Activated gamma-delta T cell (primary cell): Measurements from ENCODE around the gene TDRD12.

Source experiments
- DNase-seq: peaks from one replicate; lab custom pipeline; 2025; lab: John Stamatoyannopoulos, UW
- total RNA-seq, 2 donors: gene quantifications; one replicate each; lab custom pipeline; 2026; lab: John Stamatoyannopoulos, UW

The TDRD12 gene
- total RNA-seq, result 0.74 to 2.2 reads per million in 2 donors

DNA sequence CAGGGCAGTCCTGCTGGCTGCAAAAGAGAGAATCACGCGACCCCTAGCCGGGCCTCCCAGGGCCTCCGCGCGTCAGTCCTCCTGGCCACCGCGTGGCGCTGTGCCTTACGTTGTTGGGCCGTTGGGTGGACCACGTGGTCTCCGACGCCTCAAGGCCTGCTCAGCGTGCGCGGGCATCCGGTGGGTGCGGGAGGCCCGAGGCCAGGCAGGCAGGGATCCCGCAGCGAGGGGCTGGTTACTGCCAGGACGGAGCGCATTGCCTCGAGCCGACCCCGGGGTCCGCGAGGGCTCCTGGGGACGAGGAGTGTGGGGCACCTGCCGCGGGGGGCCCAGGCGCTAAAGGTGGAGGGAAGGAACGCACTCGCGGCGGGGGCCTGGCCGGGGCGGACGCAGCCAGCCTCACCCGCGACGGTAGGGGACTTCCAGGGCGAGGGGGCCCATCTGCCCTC, at the start of gene TDRD12:
Gene TDRD12 (plus strand): TSS at position 157 of the 449 bp plus-strand sequence. CDS start 306 bp downstream, outside the sequence.
- DNase-seq, result no peak

DNA sequence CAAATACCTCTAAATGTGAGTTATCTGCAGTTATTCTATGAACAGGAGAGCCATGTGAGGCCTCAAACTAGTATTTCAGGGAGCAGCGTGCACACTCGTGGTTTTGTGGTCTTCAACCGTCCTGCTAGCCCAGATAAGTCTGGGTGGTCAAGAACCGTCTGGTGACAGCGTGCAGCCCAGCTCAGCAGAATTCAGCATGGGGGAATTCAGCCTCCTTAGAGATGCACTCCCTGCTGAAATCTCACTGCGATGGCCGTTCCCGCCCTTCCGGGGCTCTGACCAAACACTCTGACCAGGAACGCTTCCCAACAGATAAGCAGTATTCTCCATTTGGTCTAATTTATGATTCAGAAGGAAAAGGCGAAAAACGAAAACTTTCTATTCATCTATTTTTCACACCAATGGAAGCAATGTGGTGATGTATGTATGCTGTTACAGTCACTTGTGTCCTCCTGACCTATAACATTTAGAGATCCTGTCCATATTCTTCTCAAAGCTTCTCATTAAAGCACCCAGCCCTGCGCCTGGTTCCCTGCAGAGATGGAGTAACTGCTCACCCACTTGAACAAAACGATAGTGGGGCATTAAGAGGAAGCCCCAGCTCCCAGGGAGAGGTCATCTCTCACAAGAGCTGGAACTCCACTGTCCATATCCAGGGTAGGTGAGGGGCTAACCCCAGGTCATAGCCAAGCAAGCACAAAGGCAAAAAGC, 47.5 kb upstream of the TDRD12 start:
- DNase-seq, result no peak

GRCh38 chr19:32672841-32673240, 46.7 kb upstream of the TDRD12 start:
- no peak for DNase-seq

DNA sequence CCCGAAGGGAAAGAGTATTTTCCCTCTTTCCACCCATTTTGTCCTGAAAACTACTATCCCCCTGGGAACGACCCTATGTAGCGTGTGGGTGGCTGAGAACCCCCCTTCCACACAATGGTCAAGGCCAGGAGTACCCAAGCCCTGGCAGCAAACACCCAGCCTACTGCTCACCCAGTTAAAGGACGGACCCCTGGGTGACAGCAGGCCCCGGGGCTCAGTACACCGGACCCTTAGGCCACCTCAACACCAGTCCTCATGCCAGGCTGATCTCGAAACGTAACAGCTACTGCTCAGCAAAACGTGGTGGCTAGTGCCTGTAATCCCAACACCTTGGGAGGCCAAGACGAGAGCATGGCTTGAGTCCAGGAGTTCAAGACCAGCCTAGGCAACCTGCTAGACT, 46.0 kb upstream of the TDRD12 start:
- no peak for DNase-seq

DNA sequence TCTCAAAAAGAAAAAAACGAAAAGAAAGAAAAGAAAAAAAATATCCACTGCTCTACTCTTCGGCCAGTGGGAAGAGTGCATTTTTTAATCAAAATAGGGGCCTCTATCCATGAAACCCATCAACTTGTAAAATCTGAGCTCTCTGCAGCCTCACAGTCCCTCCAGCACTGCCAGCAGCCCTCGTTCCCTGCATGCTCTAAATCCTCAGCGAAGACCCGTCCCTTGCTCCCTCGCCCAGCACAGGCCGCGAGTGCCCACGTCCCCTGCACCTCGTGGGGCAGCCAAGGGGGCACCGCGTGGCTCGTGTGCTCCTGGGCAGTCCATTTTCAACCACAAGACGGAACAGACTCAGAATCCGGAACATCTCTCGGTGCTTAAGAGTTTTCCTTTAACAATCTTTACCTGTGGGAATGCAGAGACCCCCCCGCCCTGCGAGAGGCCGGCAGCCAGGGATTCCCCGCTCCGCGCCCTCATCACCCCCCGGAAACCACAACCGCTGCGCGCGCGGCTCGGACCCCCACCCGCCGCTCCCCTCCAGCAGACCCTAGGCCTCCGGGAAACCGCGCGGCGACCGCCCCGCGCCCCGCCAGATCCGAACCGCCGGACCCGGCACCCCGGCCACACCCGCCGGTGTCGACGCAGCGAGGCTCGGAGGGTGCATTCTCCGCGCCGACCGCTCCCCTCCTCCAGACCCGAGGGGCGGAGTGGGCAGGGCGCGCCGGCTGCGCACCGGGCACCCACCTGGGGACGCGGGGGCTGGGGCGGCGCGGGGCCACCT, 45.2 kb upstream of the TDRD12 start:
- DNase-seq, result peak; percentile 34

DNA sequence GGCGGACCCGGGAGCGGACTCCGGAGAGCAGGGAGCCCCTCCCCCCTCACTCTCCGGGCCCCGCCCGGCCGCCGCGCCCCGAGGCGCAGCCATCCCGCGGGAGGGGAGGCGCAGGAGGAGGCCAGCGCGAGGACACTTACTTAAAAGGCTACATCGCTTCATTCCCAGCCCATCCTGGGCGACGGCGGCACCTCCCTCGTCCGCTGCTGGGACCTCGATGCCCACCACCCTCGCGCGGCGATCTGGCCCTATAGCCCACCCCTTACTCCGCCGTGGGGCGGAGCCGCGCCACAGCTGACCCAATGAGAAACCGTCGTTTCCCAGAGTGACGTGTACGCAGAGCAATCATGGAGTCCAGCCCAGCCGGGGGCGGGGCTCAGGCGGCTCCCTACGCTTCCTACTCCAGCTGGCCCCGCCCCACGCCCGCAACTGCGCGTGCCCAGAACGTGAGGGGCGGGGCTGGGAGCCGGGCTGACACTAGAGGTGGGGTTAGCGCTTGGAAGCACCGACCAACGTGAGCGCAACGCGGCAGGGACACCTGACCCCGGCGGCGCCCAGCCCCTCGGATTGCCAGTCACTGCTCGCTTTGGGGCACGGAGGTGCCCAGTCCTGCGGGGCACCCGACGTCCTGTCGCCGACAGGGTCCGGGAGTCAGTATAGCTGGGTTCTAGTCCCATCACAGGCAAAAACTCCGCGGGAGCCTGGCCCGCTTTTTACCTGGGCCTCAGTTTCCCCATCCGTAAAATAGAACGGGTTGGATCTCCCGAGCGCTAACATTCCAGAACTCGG, 44.4 kb upstream of the TDRD12 start, which contains the start of gene ANKRD27:
Gene ANKRD27 (minus strand): TSS at position 250 of the 789 bp plus-strand sequence. CDS start 16,165 bp downstream, outside the sequence.
- DNase-seq, result peak; percentile 97

GRCh38 chr19:32675720-32676185, 43.8 kb upstream of the TDRD12 start, which contains the start of gene RGS9BP:
TSS of gene RGS9BP (plus strand) at chr19:32675848. CDS start at chr19:32676264, 416 bp downstream.
- DNase-seq, result peak; percentile 56

DNA sequence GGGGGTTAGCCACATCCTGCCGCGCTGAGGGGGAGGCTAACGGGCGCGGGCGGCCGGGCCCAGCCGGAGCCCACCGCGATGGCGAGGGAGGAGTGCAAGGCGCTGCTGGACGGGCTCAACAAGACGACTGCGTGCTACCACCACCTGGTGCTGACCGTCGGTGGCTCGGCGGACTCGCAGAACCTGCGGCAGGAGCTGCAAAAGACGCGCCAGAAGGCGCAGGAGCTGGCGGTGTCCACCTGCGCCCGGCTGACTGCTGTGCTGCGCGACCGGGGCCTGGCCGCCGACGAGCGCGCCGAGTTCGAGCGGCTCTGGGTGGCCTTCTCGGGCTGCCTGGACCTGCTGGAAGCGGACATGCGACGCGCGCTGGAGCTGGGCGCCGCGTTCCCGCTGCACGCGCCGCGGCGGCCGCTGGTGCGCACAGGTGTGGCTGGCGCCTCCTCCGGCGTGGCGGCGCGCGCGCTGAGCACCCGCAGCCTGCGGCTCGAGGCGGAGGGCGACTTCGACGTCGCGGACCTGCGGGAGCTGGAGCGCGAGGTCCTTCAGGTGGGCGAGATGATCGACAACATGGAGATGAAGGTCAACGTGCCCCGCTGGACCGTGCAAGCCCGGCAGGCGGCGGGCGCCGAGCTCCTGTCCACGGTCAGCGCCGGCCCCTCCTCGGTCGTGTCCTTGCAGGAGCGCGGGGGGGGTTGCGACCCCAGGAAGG, 43.2 kb upstream of the TDRD12 start:
- DNase-seq, result no peak

DNA sequence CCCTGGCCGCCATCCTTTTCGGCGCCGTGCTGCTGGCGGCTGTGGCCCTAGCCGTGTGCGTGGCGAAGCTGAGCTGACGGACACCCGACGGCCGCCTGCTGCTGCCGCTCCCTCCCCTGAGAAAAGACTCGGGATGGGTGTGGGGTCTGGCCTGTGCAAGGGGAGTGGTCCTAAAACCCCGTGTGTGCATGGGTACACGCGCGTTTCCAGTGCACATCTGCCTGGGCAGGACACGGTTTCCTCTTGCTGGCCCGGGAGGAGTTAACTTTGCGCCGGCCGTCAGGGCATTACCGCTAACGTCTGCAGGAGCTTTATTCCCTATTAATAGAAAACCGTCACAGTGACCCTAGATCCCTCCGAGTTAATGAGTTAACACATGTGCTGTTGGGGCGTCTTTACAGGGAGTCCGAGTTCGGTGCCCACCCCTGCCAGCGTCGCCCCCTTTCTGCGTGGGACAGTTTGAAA, 42.6 kb upstream of the TDRD12 start:
- no peak for DNase-seq

GRCh38 chr19:32677657-32678056, 41.9 kb upstream of the TDRD12 start:
- no peak for DNase-seq

GRCh38 chr19:32680986-32681385, 38.6 kb upstream of the TDRD12 start:
- no peak for DNase-seq

GRCh38 chr19:32682317-32682716, 37.2 kb upstream of the TDRD12 start:
- no peak for DNase-seq

GRCh38 chr19:32686847-32687475, 32.6 kb upstream of the TDRD12 start:
- no peak for DNase-seq

DNA sequence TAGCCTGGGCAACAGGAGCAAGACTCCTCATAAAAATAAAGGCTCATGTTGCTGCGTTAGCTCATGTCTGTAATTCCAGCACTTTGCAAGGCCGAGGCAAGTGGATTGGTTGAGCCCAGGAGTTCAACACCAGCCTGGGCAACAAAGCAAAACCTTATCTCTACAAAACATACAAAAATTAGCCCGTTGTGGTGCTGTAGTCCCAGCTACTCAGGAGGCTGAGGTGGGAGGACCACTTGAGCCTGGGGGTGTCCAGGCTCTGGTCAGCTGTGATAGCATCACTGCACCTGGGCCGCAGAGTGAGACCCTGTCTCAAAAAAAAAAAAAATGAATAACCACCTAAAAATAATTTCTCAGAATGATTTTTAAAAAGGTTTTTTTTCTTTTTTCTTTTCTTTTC, 31.9 kb upstream of the TDRD12 start:
- DNase-seq, result no peak

DNA sequence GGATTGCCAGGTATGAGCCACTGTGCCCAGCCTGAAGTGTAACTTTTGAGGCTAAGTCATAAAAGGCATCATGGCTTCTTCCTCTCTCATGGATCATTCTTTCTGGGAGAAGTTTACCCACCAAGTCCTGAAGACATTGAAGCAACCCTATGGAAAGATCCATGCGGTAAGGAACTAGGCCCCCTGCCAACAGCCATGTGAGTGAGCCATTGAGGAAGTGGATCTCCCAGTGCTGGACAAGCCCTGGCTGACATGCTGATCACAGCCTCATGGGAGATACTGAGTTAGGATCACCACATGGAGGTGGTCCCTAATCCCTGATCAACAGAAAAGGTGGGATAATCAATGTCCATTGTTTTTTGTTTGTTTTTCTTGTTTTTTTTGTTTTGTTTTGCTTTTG, 31.3 kb upstream of the TDRD12 start:
- no peak for DNase-seq

- DNase-seq, result peak; percentile 48
Observed at GRCh38 chr19:32691291-32691951, 28.1 kb upstream of the TDRD12 start, which contains the start of gene NUDT19. TSS of gene NUDT19 (plus strand) at chr19:32691821. CDS start at chr19:32691961, 140 bp downstream.

DNA sequence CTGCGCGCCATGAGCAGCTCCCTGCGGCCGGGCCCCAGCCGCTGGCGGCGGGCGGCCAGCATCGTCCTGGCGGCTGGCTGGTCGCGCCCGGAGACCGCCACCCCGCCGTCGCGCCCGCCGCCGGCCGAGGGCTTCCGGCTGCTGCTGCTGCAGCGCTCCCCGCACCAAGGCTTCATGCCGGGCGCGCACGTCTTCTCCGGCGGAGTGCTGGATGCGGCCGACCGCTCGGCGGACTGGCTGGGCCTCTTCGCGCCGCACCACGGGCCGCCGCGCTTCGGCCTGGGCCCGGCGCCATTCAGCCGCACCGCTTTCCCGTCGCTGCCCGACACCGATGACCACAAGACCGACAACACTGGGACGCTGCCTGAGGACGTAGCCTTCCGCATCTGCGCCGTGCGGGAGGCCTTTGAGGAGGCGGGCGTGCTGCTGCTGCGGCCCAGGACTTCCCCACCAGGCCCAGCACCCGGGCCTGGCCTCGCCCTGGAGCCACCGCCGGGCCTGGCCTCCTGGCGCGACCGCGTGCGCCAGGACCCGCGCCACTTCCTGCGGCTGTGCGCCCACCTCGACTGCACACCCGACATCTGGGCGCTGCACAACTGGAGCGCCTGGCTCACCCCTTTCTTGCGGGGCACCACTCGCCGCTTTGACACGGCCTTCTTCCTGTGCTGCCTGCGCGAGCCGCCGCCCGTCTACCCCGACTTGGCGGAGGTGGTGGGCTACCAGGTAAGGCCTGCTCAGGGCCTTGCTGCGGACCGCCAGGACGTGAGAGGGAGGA, 27.4 kb upstream of the TDRD12 start:
- peak; percentile 50 for DNase-seq

GRCh38 chr19:32692727-32693061, 26.9 kb upstream of the TDRD12 start:
- no peak for DNase-seq
